ENCODE data around the gene CIRBP. TPM values are rescaled to one million over a fixed set of nuclear protein-coding genes. Genes with fewer than 3 reads are reported as not detected.

Gene CIRBP
- total and polyA plus RNA-seq, 2 of the 13 experiments (the other 11 are each of a cell fraction or from before 2014, with no cell fraction given), result 133 to 140 TPM

- TF ChIP-seq MIER3 (CRISPR knock-in tag; IDR thresholded peaks at IDR 0.05; ENCODE audit: borderline replicate concordance) (peak; percentile 23; the same call in 1 of the 2 replicates), RARA (CRISPR knock-in tag; IDR thresholded peaks at IDR 0.05) (0 out of 2 replicates have a peak, but pooled peaks have one; percentile 1), PATZ1 (CRISPR knock-in tag; IDR thresholded peaks at IDR 0.05) (peak; percentile 33; the same call in 1 of the 2 replicates), GABPA (IDR thresholded peaks at IDR 0.05; ENCODE audit: low read depth, low read length) (no peak), GABPA (CRISPR knock-in tag; IDR thresholded peaks at IDR 0.05; ENCODE audit: low read depth) (peak; percentile 2; the same call in 1 of the 2 replicates), PREB (CRISPR knock-in tag; IDR thresholded peaks at IDR 0.05) (no peak), ATM (IDR thresholded peaks at IDR 0.05; ENCODE audit: borderline replicate concordance) (no peak), HMG20A (CRISPR knock-in tag; IDR thresholded peaks at IDR 0.05; ENCODE audit: borderline replicate concordance) (no peak), NFYB (CRISPR knock-in tag; IDR thresholded peaks at IDR 0.05) (no peak; the same call in 1 of the 2 replicates), SALL1 (CRISPR knock-in tag; IDR thresholded peaks at IDR 0.05) (0 out of 2 replicates have a peak, but pooled peaks have one; percentile 2), ZNF367 (CRISPR knock-in tag; IDR thresholded peaks at IDR 0.05; ENCODE audit: borderline replicate concordance) (no peak), ZNF576 (CRISPR knock-in tag; IDR thresholded peaks at IDR 0.05) (no peak), MXD1 (CRISPR knock-in tag; IDR thresholded peaks at IDR 0.05) (peak; percentile 44; the same call in 1 of the 2 replicates), CBFB (CRISPR knock-in tag; IDR thresholded peaks at IDR 0.05) (peak; percentile 40; the same call in 1 of the 2 replicates), ZFY (CRISPR knock-in tag; IDR thresholded peaks at IDR 0.05) (no peak), RXRB (CRISPR knock-in tag; IDR thresholded peaks at IDR 0.05; ENCODE audit: borderline replicate concordance) (peak; percentile 44), ZNF430 (CRISPR knock-in tag; IDR thresholded peaks at IDR 0.05) (no peak), USF2 (IDR thresholded peaks at IDR 0.05; ENCODE audit: low read depth, low read length) (no peak), USF2 (CRISPR knock-in tag; IDR thresholded peaks at IDR 0.05; ENCODE audit: borderline replicate concordance) (peak; percentile 81; the same call in 1 of the 2 replicates), KLF9 (CRISPR knock-in tag; IDR thresholded peaks at IDR 0.05; ENCODE audit: low read depth) (no peak), ATF1 (CRISPR knock-in tag; IDR thresholded peaks at IDR 0.05) (no peak), EZH2 (conservative IDR thresholded peaks at IDR 0.05; ENCODE audit: low read depth, low read length) (no peak), ISL2 (CRISPR knock-in tag; IDR thresholded peaks at IDR 0.05) (no peak; the same call in 1 of the 2 replicates), HOMEZ (CRISPR knock-in tag; IDR thresholded peaks at IDR 0.05; ENCODE audit: low read depth) (0 out of 2 replicates have a peak, but pooled peaks have one; percentile 15)
Observed at GRCh38 chr19:1275976-1276627, 7.0 kb downstream of the CIRBP start (continued).

Data from HepG2 (cell line).